K562 (cell line): Measurements from ENCODE around the gene SETD3. TPM values are rescaled to one million over a fixed set of nuclear protein-coding genes. Genes with fewer than 3 reads are reported as not detected.

ENCODE experiments used
- ATAC-seq: fragments of 200-7000 bp; cut with Tn5 transposase; 3 replicates; pipeline ENCODE4 v1.9.1; 2020; ENCODE audit warnings: moderate library complexity
- BruUV-seq: library from RNA; stranded (reverse); fragments of 400-500 nt; replicated peaks from 2 replicates; lab custom pipeline; 2021; lab: Mats Ljungman, UMichigan
- CTCF ChIA-PET: fragments of 300-600 bp; formaldehyde crosslinking; extraction: SDS; loops from one replicate; lab custom pipeline; 2021; ENCODE audit warnings: low intra/inter-chr PET ratio; lab: Yijun Ruan, JAX
- POLR2A ChIA-PET: fragments of 300-600, 350-650 bp; sonication (Branson Sonifier 250); formaldehyde crosslinking; extraction: SDS; loops from one replicate; lab custom pipeline; 2021; ENCODE audit warnings: antibody characterized with exemption, inconsistent platforms; lab: Yijun Ruan, JAX
- DNase-seq, 4 experiments: peaks; one replicate each; pipeline versions ENCODE4 v3.0.0 to v3.0.0-alpha.2; 2011 to 2018; ENCODE audit warnings: low spot score in 3 of 4, mixed read lengths in 3 of 4; ENCODE audit errors: extremely low read depth in 1 of 4
- FAIRE-seq: peaks from 2 replicates; lab custom pipeline; 2011; peaks lifted over from hg19 to GRCh38; lab: Jason Lieb, UNC
- H2AFZ ChIP-seq: 2 replicates; pipeline ENCODE4 v1.6.0; 2011; ENCODE audit warnings: low read depth, low read length, control low read depth, inconsistent platforms
- H3K27ac ChIP-seq: fragments of 200-600 bp; 3 replicates; pipeline ENCODE4 v1.8.0; 2011; ENCODE audit warnings: low read depth, mild to moderate bottlenecking, control low read depth, inconsistent platforms, low read length, moderate library complexity, mixed read lengths; ENCODE audit errors: extremely low read depth
- H3K27me3 ChIP-seq, 2 experiments: fragments of 300-600 bp in 1 of 2; 2 replicates in 1 of 2; 3 replicates in 1 of 2; pipeline versions ENCODE4 v1.6.0 to v1.8.0; 2011; ENCODE audit warnings: inconsistent platforms in 2 of 2, low read length in 2 of 2, mild to moderate bottlenecking in 1 of 2, mixed read lengths in 1 of 2, moderate library complexity in 1 of 2; ENCODE audit not compliant: control insufficient read depth in 2 of 2, insufficient read depth in 2 of 2
- H3K36me3 ChIP-seq: fragments of 300-600 bp; 3 replicates; pipeline ENCODE4 v1.8.0; 2011; ENCODE audit warnings: mild to moderate bottlenecking, low read length, inconsistent platforms; ENCODE audit not compliant: control insufficient read depth, insufficient read depth
- H3K4me1 ChIP-seq, 2 experiments: fragments of 200-600 bp in 1 of 2; replicated peaks in 1 of 2; 2 replicates in 1 of 2; 3 replicates in 1 of 2; pipeline versions ENCODE4 v1.5.1 to v1.8.0; 2011; ENCODE audit warnings: inconsistent platforms in 2 of 2, low read length in 2 of 2, mild to moderate bottlenecking in 1 of 2, mixed read lengths in 1 of 2, moderate library complexity in 1 of 2; ENCODE audit not compliant: control insufficient read depth in 2 of 2, insufficient read depth in 2 of 2
- H3K4me2 ChIP-seq: 2 replicates; pipeline ENCODE4 v1.6.1; 2011; ENCODE audit warnings: low read length, control low read depth, inconsistent platforms, mixed read lengths; ENCODE audit not compliant: insufficient read depth
- H3K4me3 ChIP-seq: fragments of 200-600 bp; sonication (generic), shearing (Covaris generic); 2 replicates; pipeline ENCODE4 v1.5.1; 2016; ENCODE audit warnings: control low read depth, inconsistent platforms
- H3K79me2 ChIP-seq: fragments of 200-600 bp; 3 replicates; pipeline ENCODE4 v1.8.0; 2011; ENCODE audit warnings: low read length, inconsistent platforms; ENCODE audit not compliant: control insufficient read depth, insufficient read depth
- H3K9ac ChIP-seq, 2 experiments: 2 replicates each; pipeline versions ENCODE4 v1.6.0 to v1.6.1; 2011; ENCODE audit warnings: low read depth in 2 of 2, low read length in 2 of 2, control low read depth in 1 of 2, inconsistent platforms in 1 of 2, mild to moderate bottlenecking in 1 of 2, mixed read lengths in 1 of 2; ENCODE audit not compliant: insufficient read depth in 1 of 2
- H3K9me1 ChIP-seq: one replicate; pipeline ENCODE4 v1.6.0; 2011; ENCODE audit warnings: inconsistent platforms, mild to moderate bottlenecking, low read length, moderate library complexity; ENCODE audit not compliant: control insufficient read depth, insufficient read depth
- H3K9me3 ChIP-seq: replicated peaks from 2 replicates; pipeline ENCODE4 v1.5.1; 2011; ENCODE audit warnings: low read depth, low read length, inconsistent platforms; ENCODE audit not compliant: control insufficient read depth, insufficient read depth
- H4K20me1 ChIP-seq: replicated peaks from 2 replicates; pipeline ENCODE4 v1.6.1; 2011; ENCODE audit warnings: low read length, inconsistent platforms, mixed read lengths; ENCODE audit not compliant: control insufficient read depth, insufficient read depth
- CTCF ChIP-seq, 3 experiments: IDR thresholded peaks in 2 of 3; conservative IDR thresholded peaks in 1 of 3; 2 replicates each; pipeline ENCODE4 v1.5.1; 2011 to 2012; ENCODE audit warnings: low read length in 3 of 3, mild to moderate bottlenecking in 3 of 3, control low read depth in 2 of 3, improper control_type of control experiment in 1 of 3, inconsistent platforms in 1 of 3, low read depth in 1 of 3, mixed read lengths in 1 of 3, moderate library complexity in 1 of 3; ENCODE audit not compliant: insufficient read depth in 2 of 3
- FOSL1 ChIP-seq: fragments of 200-800 bp; sonication (Bioruptor generic); conservative IDR thresholded peaks from 2 replicates; pipeline ENCODE4 v1.6.1; 2016; ENCODE audit warnings: missing genetic modification characterization, missing compliant biosample characterization
- FUS ChIP-seq: fragments of 200-400 bp; formaldehyde crosslinking; optimal IDR thresholded peaks from 2 replicates; pipeline ENCODE3; 2017; ENCODE audit warnings: low read depth, low read length
- IRF1 ChIP-seq: sonication (generic); formaldehyde crosslinking; IDR thresholded peaks from 2 replicates; pipeline ENCODE4 v1.8.0; 2022; ENCODE audit warnings: missing genetic modification reagents, mild to moderate bottlenecking, borderline replicate concordance
- NFYB ChIP-seq: IDR thresholded peaks from 2 replicates; pipeline ENCODE4 v1.6.1; 2011; ENCODE audit warnings: mild to moderate bottlenecking, moderate library complexity; ENCODE audit not compliant: insufficient read length; ENCODE audit errors: extremely low read depth
- TEAD4 ChIP-seq, 2 experiments: sonication (generic) in 1 of 2; formaldehyde crosslinking in 1 of 2; IDR thresholded peaks; 2 replicates each; pipeline versions ENCODE4 v1.6.1 to v1.8.0; 2012 to 2022; ENCODE audit warnings: borderline replicate concordance in 1 of 2, inconsistent platforms in 1 of 2, low read length in 1 of 2, mild to moderate bottlenecking in 1 of 2, missing genetic modification reagents in 1 of 2
- THRAP3 ChIP-seq: fragments of 450-650 bp; IDR thresholded peaks from 2 replicates; pipeline ENCODE4 v1.6.1; 2016; ENCODE audit warnings: mild to moderate bottlenecking, inconsistent platforms, borderline replicate concordance
- UBTF ChIP-seq, 2 experiments: IDR thresholded peaks; 2 replicates each; pipeline ENCODE4 v1.6.1; 2012; ENCODE audit warnings: improper control_type of control experiment in 2 of 2, low read depth in 2 of 2, low read length in 2 of 2, borderline replicate concordance in 1 of 2
- ZNF586 ChIP-seq: fragments of 450-650 bp; formaldehyde crosslinking; conservative IDR thresholded peaks from 2 replicates; pipeline ENCODE4 v1.4.0; 2020; ENCODE audit warnings: mild to moderate bottlenecking, moderate library complexity
- WGBS: fragments of 100-300 bp; shearing (Covaris generic); methylation state at CpG from one replicate; pipeline ENCODE4 v1.1.6; 2016; ENCODE audit warnings: low coverage, mixed read lengths; ENCODE audit not compliant: insufficient coverage; ENCODE audit errors: missing lambda C conversion rate; 5-methylcytosine and 5-hydroxymethylcytosine counted together
- in situ Hi-C: fragments of 300-500 bp; cut with MboI; formaldehyde crosslinking; loops from 4 replicates; pipeline ENCODE4 v1.15.0; 2018; ENCODE audit warnings: inconsistent platforms, mixed read lengths
- intact Hi-C: fragments of 100-400 bp; cut with micrococcal nuclease; formaldehyde crosslinking; loops from 2 replicates; pipeline ENCODE4 v1.14.2; 2022
- polyA plus RNA-seq, 8 experiments: library from polyadenylated mRNA; depleted of rRNA in 4 of 8; stranded (reverse) in 5 of 8; unstranded in 3 of 8; fragments of >200 nt; fragmentation: Nextera tagmentation in 2 of 8; fragmentation: Illumina TruSeq in 1 of 8; extraction: Ambion mirVana in 2 of 8; extraction: Trizol in 1 of 8; gene quantifications; 2 replicates each; pipeline versions ENCODE4 v1.2.1 to v1.2.3, GENCODE V29; 2011 to 2014; ENCODE audit warnings: inconsistent platforms in 1 of 8, missing spikeins in 1 of 8
- total RNA-seq, 7 experiments: library from RNA; depleted of rRNA in 6 of 7; stranded (reverse); fragments of >200 nt in 6 of 7; fragmentation: Illumina TruSeq in 2 of 7; extraction: Trizol in 2 of 7; gene quantifications; 2 replicates each; pipeline versions ENCODE4 v1.2.1 to v1.2.3, GENCODE V29; 2011 to 2021; ENCODE audit warnings: low replicate concordance in 1 of 7
- TF ChIP-seq, protein P1 (sequence below): fragments of 450-650 bp; formaldehyde crosslinking; IDR thresholded peaks from 2 replicates; pipeline ENCODE4 v1.4.0; 2020; ENCODE audit warnings: mild to moderate bottlenecking
- TF ChIP-seq, protein P2 (sequence below): sonication (generic); formaldehyde crosslinking; IDR thresholded peaks from 2 replicates; pipeline ENCODE4 v1.8.0; 2022; ENCODE audit warnings: mild to moderate bottlenecking, missing genetic modification reagents

SETD3 gene
- total and polyA plus RNA-seq, 9 of the 15 experiments (the other 6 are each of a cell fraction or from before 2014, with no cell fraction given), result 8.5 to 35.9 (median 26.5) TPM

DNA sequence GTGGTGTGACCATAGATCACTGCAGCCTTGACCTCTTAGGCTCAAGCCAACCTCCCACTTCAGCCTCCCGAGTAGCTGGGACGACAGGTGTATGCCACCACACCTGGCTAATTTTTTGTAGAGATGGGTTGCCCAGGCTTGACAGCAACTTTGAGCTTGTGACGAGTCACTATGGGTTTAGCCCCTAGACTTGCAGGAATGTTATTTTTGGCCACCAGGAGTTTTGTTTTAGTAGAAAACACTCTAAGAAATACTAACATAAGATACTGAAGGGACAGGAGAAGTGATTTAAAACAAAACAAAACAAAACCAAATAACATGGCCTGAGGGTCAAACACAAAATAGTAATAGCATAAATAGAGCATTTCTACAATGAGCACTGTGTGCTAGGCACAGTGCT lies 26.4 kb downstream of the SETD3 start (continued):
- TF ChIP-seq CTCF (IDR thresholded peaks at IDR 0.05 in 2 of 3, conservative IDR thresholded peaks at IDR 0.05 in 1 of 3; ENCODE audit: insufficient read depth in 2 of 3, low read depth in 1 of 3, low read length in 3 of 3), result no peak

DNA sequence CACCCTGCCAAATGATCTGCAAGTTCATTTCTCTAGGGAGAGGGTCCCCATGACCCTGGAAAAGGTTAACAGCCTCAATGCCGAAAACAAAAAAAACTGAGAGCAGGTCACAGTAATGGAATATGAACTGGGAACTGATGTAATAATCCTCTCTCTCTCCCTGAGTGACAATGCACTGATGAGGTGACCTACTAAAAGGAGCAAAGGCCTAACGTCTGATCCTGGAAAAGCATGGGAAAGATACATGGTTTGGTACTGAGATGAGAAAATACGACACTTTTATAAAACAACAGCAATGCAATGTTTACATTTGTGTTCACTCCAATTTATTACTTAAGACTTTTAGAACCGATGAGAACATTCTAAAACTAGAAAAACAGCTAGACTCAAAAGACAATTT lies 27.7 kb downstream of the SETD3 start:
- Histone ChIP-seq H3K27me3 (no peaks in the 10 kb centered on the region), H3K4me1 (peaks cover 1 to 3% of the 10 kb centered on the region in 2 experiments; a peak in 2 of 5 replicates), H4K20me1 (peaks cover 6% of the 10 kb centered on the region; the same call in 1 of the 2 replicates), H2AFZ (no peak overlapping the region), H3K9me3 (no peaks in the 10 kb centered on the region), H3K4me2 (no peak overlapping the region), H3K9me1 (no peaks in the 10 kb centered on the region), H3K79me2 (no peaks in the 10 kb centered on the region), H3K4me3 (no peak overlapping the region), H3K36me3 (peaks cover 40% of the 10 kb centered on the region; the same call in 2 of the 3 replicates), H3K9ac (no peak overlapping the region), H3K27ac (no peak overlapping the region)
- ChIA-PET CTCF (no interaction called here), POLR2A (no interaction called here)
- 80% methylated on average over 4 of the region's 4 CpGs for WGBS
- FAIRE-seq (no peak), ATAC-seq (no peak), DNase-seq (no peak)
- no TSS peak for BruUV-seq
- intact Hi-C loops, result no loop called here
- in situ Hi-C loops, result no loop called here
- no peak for TF ChIP-seq FOSL1 (tag)
- TF ChIP-seq UBTF (IDR thresholded peaks at IDR 0.05; ENCODE audit: borderline replicate concordance in 1 of 2, low read depth in 2 of 2, low read length in 2 of 2), result no peak
- no peak for TF ChIP-seq ZNF586
- TF ChIP-seq THRAP3, result no peak
- TF ChIP-seq, protein P1, sequence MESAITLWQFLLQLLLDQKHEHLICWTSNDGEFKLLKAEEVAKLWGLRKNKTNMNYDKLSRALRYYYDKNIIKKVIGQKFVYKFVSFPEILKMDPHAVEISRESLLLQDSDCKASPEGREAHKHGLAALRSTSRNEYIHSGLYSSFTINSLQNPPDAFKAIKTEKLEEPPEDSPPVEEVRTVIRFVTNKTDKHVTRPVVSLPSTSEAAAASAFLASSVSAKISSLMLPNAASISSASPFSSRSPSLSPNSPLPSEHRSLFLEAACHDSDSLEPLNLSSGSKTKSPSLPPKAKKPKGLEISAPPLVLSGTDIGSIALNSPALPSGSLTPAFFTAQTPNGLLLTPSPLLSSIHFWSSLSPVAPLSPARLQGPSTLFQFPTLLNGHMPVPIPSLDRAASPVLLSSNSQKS (CRISPR knock-in tag), result no peak
- TF ChIP-seq, protein P2, sequence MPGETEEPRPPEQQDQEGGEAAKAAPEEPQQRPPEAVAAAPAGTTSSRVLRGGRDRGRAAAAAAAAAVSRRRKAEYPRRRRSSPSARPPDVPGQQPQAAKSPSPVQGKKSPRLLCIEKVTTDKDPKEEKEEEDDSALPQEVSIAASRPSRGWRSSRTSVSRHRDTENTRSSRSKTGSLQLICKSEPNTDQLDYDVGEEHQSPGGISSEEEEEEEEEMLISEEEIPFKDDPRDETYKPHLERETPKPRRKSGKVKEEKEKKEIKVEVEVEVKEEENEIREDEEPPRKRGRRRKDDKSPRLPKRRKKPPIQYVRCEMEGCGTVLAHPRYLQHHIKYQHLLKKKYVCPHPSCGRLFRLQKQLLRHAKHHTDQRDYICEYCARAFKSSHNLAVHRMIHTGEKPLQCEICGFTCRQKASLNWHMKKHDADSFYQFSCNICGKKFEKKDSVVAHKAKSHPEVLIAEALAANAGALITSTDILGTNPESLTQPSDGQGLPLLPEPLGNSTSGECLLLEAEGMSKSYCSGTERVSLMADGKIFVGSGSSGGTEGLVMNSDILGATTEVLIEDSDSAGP (CRISPR knock-in tag), result no peak
- no peak for TF ChIP-seq TEAD4 (IDR thresholded peaks at IDR 0.05; ENCODE audit: low read length)
- TF ChIP-seq TEAD4 (CRISPR knock-in tag; IDR thresholded peaks at IDR 0.05; ENCODE audit: borderline replicate concordance), result no peak
- no peak for TF ChIP-seq IRF1
- no peak for TF ChIP-seq FUS
- TF ChIP-seq NFYB, result no peak
